NCI-H2196 (cell line): ENCODE results near the gene IGFN1.
"Not testable (repeated sequence)": the region's sequence is repeated elsewhere in the genome, so short reads cannot be mapped to it uniquely, and the experiment has no call there.

ENCODE experiments used
- DNase-seq: peaks from one replicate; lab custom pipeline; 2025; ENCODE audit not compliant: unreplicated experiment; lab: John Stamatoyannopoulos, UW

IGFN1 gene

GRCh38 chr1:201163036-201163435, 27.6 kb upstream of the IGFN1 start:
- not testable (repeated sequence) for DNase-seq

- DNase-seq: no peak
Observed at GRCh38 chr1:201163707-201164106, 26.9 kb upstream of the IGFN1 start.

- no peak for DNase-seq
Observed at GRCh38 chr1:201164645-201165044, 26.0 kb upstream of the IGFN1 start.

GRCh38 chr1:201167041-201167991, 23.3 kb upstream of the IGFN1 start:
- DNase-seq: peak; percentile 30

- DNase-seq: no peak
Observed at GRCh38 chr1:201169203-201169602, 21.4 kb upstream of the IGFN1 start.

- no peak for DNase-seq
Observed at GRCh38 chr1:201169971-201170532, 20.6 kb upstream of the IGFN1 start.

GRCh38 chr1:201170533-201171062, 20.0 kb upstream of the IGFN1 start:
- DNase-seq: peak; percentile 96

- DNase-seq: no peak
Observed at GRCh38 chr1:201171063-201172036, 19.3 kb upstream of the IGFN1 start.

GRCh38 chr1:201172326-201172725, 18.3 kb upstream of the IGFN1 start:
- DNase-seq: no peak

- DNase-seq: peak; percentile 19
Observed at GRCh38 chr1:201172999-201173610, 17.5 kb upstream of the IGFN1 start.

GRCh38 chr1:201173736-201174135, 16.9 kb upstream of the IGFN1 start:
- no peak for DNase-seq

GRCh38 chr1:201175820-201176500, 14.7 kb upstream of the IGFN1 start:
- no peak for DNase-seq

- DNase-seq: no peak
Observed at GRCh38 chr1:201176940-201177339, 13.7 kb upstream of the IGFN1 start.

- DNase-seq: no peak
Observed at GRCh38 chr1:201178718-201179117, 11.9 kb upstream of the IGFN1 start.

GRCh38 chr1:201180141-201180540, 10.5 kb upstream of the IGFN1 start:
- DNase-seq: no peak

- DNase-seq: no peak
Observed at GRCh38 chr1:201180901-201181300, 9.7 kb upstream of the IGFN1 start.

- DNase-seq: no peak
Observed at GRCh38 chr1:201181323-201181722, 9.3 kb upstream of the IGFN1 start.

- no peak for DNase-seq
Observed at GRCh38 chr1:201181726-201182125, 8.9 kb upstream of the IGFN1 start.

GRCh38 chr1:201183209-201183608, 7.4 kb upstream of the IGFN1 start:
- peak; percentile 9 for DNase-seq

- DNase-seq: no peak
Observed at GRCh38 chr1:201183753-201184152, 6.9 kb upstream of the IGFN1 start.
